IMR-90 (cell line): ENCODE data around the gene PLXNC1. TPM values are rescaled to one million over a fixed set of nuclear protein-coding genes. Genes with fewer than 3 reads are reported as not detected.
A peak's percentile ranks its signal among the peaks of the same experiment; 100 is the strongest.

Source experiments
- ATAC-seq: fragments of 200-7000 bp; cut with Tn5 transposase; 2 replicates; pipeline ENCODE4 v1.9.1; 2020; ENCODE audit warnings: low read depth, mild to moderate bottlenecking, moderate library complexity
- BruUV-seq: library from RNA; stranded (reverse); fragments of 400-500 nt; replicated peaks from 2 replicates; lab custom pipeline; 2021; lab: Mats Ljungman, UMichigan
- CTCF ChIA-PET: fragments of 300-600 bp; formaldehyde crosslinking; extraction: SDS; loops from one replicate; lab custom pipeline; 2021; ENCODE audit warnings: antibody characterized with exemption; lab: Yijun Ruan, JAX
- POLR2A ChIA-PET: fragments of 300-600 bp; sonication (Branson Sonifier 250); formaldehyde crosslinking; loops from one replicate; lab custom pipeline; 2022; ENCODE audit warnings: antibody characterized with exemption; ENCODE audit not compliant: unreplicated experiment; lab: Charles Lee
- DNase-seq: peaks from one replicate; pipeline ENCODE4 v3.0.0; 2013
- H2AFZ ChIP-seq: replicated peaks from 2 replicates; pipeline ENCODE3; 2013; ENCODE audit warnings: low read length, mild to moderate bottlenecking; ENCODE audit not compliant: poor library complexity
- H2AK5ac ChIP-seq: 2 replicates; pipeline ENCODE4 v1.6.1; 2013; ENCODE audit warnings: low read depth, low read length, inconsistent platforms
- H2AK9ac ChIP-seq: replicated peaks from 2 replicates; pipeline ENCODE3; 2013; ENCODE audit warnings: mild to moderate bottlenecking, low read depth, low read length, moderate library complexity; ENCODE audit not compliant: poor library complexity
- H2BK120ac ChIP-seq: 2 replicates; pipeline ENCODE4 v1.6.1; 2013; ENCODE audit warnings: low read depth, low read length, inconsistent platforms
- H2BK15ac ChIP-seq: 3 replicates; pipeline ENCODE4 v1.6.1; 2013; ENCODE audit warnings: low read depth, low read length, inconsistent platforms
- H2BK20ac ChIP-seq: 2 replicates; pipeline ENCODE4 v1.6.1; 2013; ENCODE audit warnings: low read depth, mild to moderate bottlenecking, inconsistent platforms, low read length, moderate library complexity
- H2BK5ac ChIP-seq: 2 replicates; pipeline ENCODE4 v1.6.1; 2013; ENCODE audit warnings: mild to moderate bottlenecking, low read depth, low read length, inconsistent platforms; ENCODE audit not compliant: poor library complexity, severe bottlenecking
- H3K14ac ChIP-seq: replicated peaks from 2 replicates; pipeline ENCODE4 v1.6.1; 2013; ENCODE audit warnings: low read depth, low read length, inconsistent platforms
- H3K18ac ChIP-seq: 2 replicates; pipeline ENCODE4 v1.6.1; 2013; ENCODE audit warnings: low read depth, low read length, control low read depth
- H3K23ac ChIP-seq: 2 replicates; pipeline ENCODE4 v1.6.1; 2013; ENCODE audit warnings: low read depth, low read length, inconsistent platforms
- H3K27ac ChIP-seq: 2 replicates; pipeline ENCODE4 v1.5.1; 2013; ENCODE audit warnings: mild to moderate bottlenecking, control low read depth, low read length; ENCODE audit not compliant: insufficient read depth
- H3K27me3 ChIP-seq: 2 replicates; pipeline ENCODE4 v1.6.1; 2013; ENCODE audit warnings: low read length; ENCODE audit not compliant: control insufficient read depth, insufficient read depth
- H3K36me3 ChIP-seq: 2 replicates; pipeline ENCODE4 v1.6.1; 2013; ENCODE audit warnings: low read length, mixed read lengths; ENCODE audit not compliant: control insufficient read depth, insufficient read depth
- H3K4ac ChIP-seq: 2 replicates; pipeline ENCODE4 v1.6.1; 2013; ENCODE audit warnings: low read depth, low read length, inconsistent platforms
- H3K4me1 ChIP-seq: 2 replicates; pipeline ENCODE4 v1.6.1; 2013; ENCODE audit warnings: low read length, mixed read lengths; ENCODE audit not compliant: control insufficient read depth, insufficient read depth
- H3K4me2 ChIP-seq: 2 replicates; pipeline ENCODE4 v1.6.1; 2013; ENCODE audit warnings: low read depth, mild to moderate bottlenecking, control low read depth, low read length, moderate library complexity
- H3K4me3 ChIP-seq: 2 replicates; pipeline ENCODE4 v1.5.1; 2013; ENCODE audit warnings: low read depth, mild to moderate bottlenecking, control low read depth, low read length, moderate library complexity; ENCODE audit not compliant: insufficient read depth
- H3K56ac ChIP-seq: 2 replicates; pipeline ENCODE4 v1.6.1; 2013; ENCODE audit warnings: low read length, inconsistent platforms; ENCODE audit not compliant: insufficient read depth; ENCODE audit errors: extremely low read depth
- H3K79me1 ChIP-seq, 2 experiments: 2 replicates each; pipeline ENCODE4 v1.6.1; 2013; ENCODE audit warnings: low read length in 2 of 2, inconsistent platforms in 1 of 2, low read depth in 1 of 2
- H3K9ac ChIP-seq: 2 replicates; pipeline ENCODE4 v1.6.1; 2013; ENCODE audit warnings: low read depth, low read length, control low read depth
- H3K9me1 ChIP-seq: 2 replicates; pipeline ENCODE4 v1.6.1; 2013; ENCODE audit warnings: low read length, inconsistent platforms; ENCODE audit not compliant: insufficient read depth
- H3K9me3 ChIP-seq: 2 replicates; pipeline ENCODE4 v1.6.1; 2013; ENCODE audit warnings: low read length; ENCODE audit not compliant: control insufficient read depth, insufficient read depth
- H4K20me1 ChIP-seq: 2 replicates; pipeline ENCODE4 v1.6.1; 2013; ENCODE audit warnings: low read length, inconsistent platforms; ENCODE audit not compliant: insufficient read depth
- H4K5ac ChIP-seq: 2 replicates; pipeline ENCODE4 v1.6.1; 2013; ENCODE audit warnings: mild to moderate bottlenecking, low read depth, low read length, control low read depth
- H4K8ac ChIP-seq, 2 experiments: 2 replicates each; pipeline ENCODE4 v1.6.1; 2013; ENCODE audit warnings: low read depth in 2 of 2, low read length in 2 of 2, control low read depth in 1 of 2, inconsistent platforms in 1 of 2
- H4K91ac ChIP-seq: 2 replicates; pipeline ENCODE4 v1.6.1; 2013; ENCODE audit warnings: low read depth, low read length, inconsistent platforms; ENCODE audit not compliant: insufficient read depth
- MAFK ChIP-seq: IDR thresholded peaks from 2 replicates; pipeline ENCODE4 v1.6.1; 2012; ENCODE audit warnings: low read depth, low read length, improper control_type of control experiment
- SMC3 ChIP-seq: fragments of 150-350 bp; IDR thresholded peaks from 2 replicates; pipeline ENCODE4 v1.6.1; 2016; ENCODE audit warnings: low read depth, mild to moderate bottlenecking, antibody characterized with exemption, low read length, moderate library complexity
- WGBS, 2 experiments: methylation state at CpG; one replicate each; pipeline versions ENCODE4 v1.1.5 to v1.1.7; 2013; ENCODE audit warnings: missing lambda C conversion rate in 2 of 2; ENCODE audit not compliant: insufficient read length in 1 of 2; ENCODE audit errors: extremely low coverage in 2 of 2; 5-methylcytosine and 5-hydroxymethylcytosine counted together
- dilution Hi-C: fragments of 300-500 bp; cut with HindIII; formaldehyde crosslinking; loops from one replicate; pipeline ENCODE4 v1.14.3; 2018; ENCODE audit warnings: low sequenced_read_pairs; ENCODE audit not compliant: unreplicated experiment
- in situ Hi-C: fragments of 300-500 bp; cut with MboI; formaldehyde crosslinking; loops from 3 replicates; pipeline ENCODE4 v1.14.3; 2019; ENCODE audit warnings: low sequenced_read_pairs, inconsistent platforms, mixed read lengths
- intact Hi-C: fragments of 100-400 bp; cut with micrococcal nuclease; formaldehyde crosslinking; loops from 2 replicates; pipeline ENCODE4 v1.10.0; 2022
- polyA plus RNA-seq, 3 experiments: library from polyadenylated mRNA; depleted of rRNA; stranded (reverse); fragments of >200 nt; gene quantifications; 2 replicates each; pipeline ENCODE4 v1.2.3, GENCODE V29; 2012; ENCODE audit warnings: low replicate concordance in 1 of 3
- total RNA-seq: library from RNA; depleted of rRNA; stranded (reverse); fragments of >200 nt; gene quantifications from 2 replicates; pipeline ENCODE4 v1.2.3, GENCODE V29; 2012

PLXNC1 gene
- total and polyA plus RNA-seq, 2 of the 4 experiments (the other 2 are of a cell fraction), result 1.0 to 1.6 TPM

- ATAC-seq (no peak), DNase-seq (peak; percentile 46)
- no peak overlapping the region for H2AK9ac ChIP-seq
- H3K9me3 ChIP-seq, result peaks cover 2% of the 10 kb centered on the region; the same call in 1 of the 2 replicates
- peak overlapping the region; percentile 68; the same call in 1 of the 2 replicates for H3K27ac ChIP-seq
- H3K23ac ChIP-seq, result peak overlapping the region; percentile 51; the same call in 1 of the 2 replicates
- TF ChIP-seq MAFK, result peak; percentile 40
- TF ChIP-seq SMC3, result no peak
- no peaks in the 10 kb centered on the region for H3K79me1 ChIP-seq
- dilution Hi-C loops, result no loop called here
- peak overlapping the region; percentile 88 for H2BK120ac ChIP-seq
- peak overlapping the region; percentile 94 for H4K5ac ChIP-seq
- H2BK20ac ChIP-seq, result peak overlapping the region; percentile 95
- peaks cover 19% of the 10 kb centered on the region for H3K27me3 ChIP-seq
- no peak overlapping the region for H3K4me2 ChIP-seq
- H2AK5ac ChIP-seq, result peak overlapping the region; percentile 88; the same call in 1 of the 2 replicates
- H3K4me3 ChIP-seq, result no peak overlapping the region
- H3K4ac ChIP-seq, result peak overlapping the region; percentile 88
- peak overlapping the region; percentile 0 for H2BK5ac ChIP-seq
- H3K18ac ChIP-seq, result peak overlapping the region; percentile 95
- H3K56ac ChIP-seq, result no peak overlapping the region
- H3K14ac ChIP-seq, result peak overlapping the region; percentile 70
- H3K4me1 ChIP-seq, result peaks cover 22% of the 10 kb centered on the region
- H4K20me1 ChIP-seq, result no peaks in the 10 kb centered on the region
- ChIA-PET POLR2A (no interaction called here), CTCF (no interaction called here)
- peak overlapping the region; percentile 86 for H4K91ac ChIP-seq
- H3K9ac ChIP-seq, result no peak overlapping the region
- H3K9me1 ChIP-seq, result peaks cover 6% of the 10 kb centered on the region; the same call in 1 of the 2 replicates
- peak overlapping the region; percentile 69 to 74; a peak in 3 of 4 replicates for H4K8ac ChIP-seq
- WGBS, 2 experiments, result no CpG with 5 or more reads among the region's 5 CpGs
- intact Hi-C loops, result loop anchor here (5.0 kb wide), 1 partner anchor 95 kb away; no protein-coding TSS in a partner anchor
- no peak overlapping the region for H2AFZ ChIP-seq
- no TSS peak for BruUV-seq
- peak overlapping the region; percentile 60; the same call in 2 of the 3 replicates for H2BK15ac ChIP-seq
- no peaks in the 10 kb centered on the region for H3K36me3 ChIP-seq
- in situ Hi-C loops, result no loop called here
Observed at GRCh38 chr12:94172031-94172430, 23.7 kb downstream of the PLXNC1 start.
